ENCODE data around the gene FOXL1. TPM values are rescaled to one million over a fixed set of nuclear protein-coding genes. Genes with fewer than 3 reads are reported as not detected.

The FOXL1 gene
- total RNA-seq, 1 donor from 2014 or later = 0.75 TPM

GRCh38 chr16:86565644-86566511, 12.5 kb upstream of the FOXL1 start:
- intact Hi-C loops (cut with DNase I) = loop anchor here (2.0 kb wide), 1 partner anchor 713 kb away; no protein-coding TSS in a partner anchor
- ATAC-seq (ENCODE audit: poor library complexity) (no peak), DNase-seq (no peak)

GRCh38 chr16:86566601-86566965, 11.8 kb upstream of the FOXL1 start, which contains the start of gene FOXC2:
FOXC2 (plus strand) TSS chr16:86566829; CDS start chr16:86567336, 507 bp downstream.
- ATAC-seq (ENCODE audit: poor library complexity) (peak; percentile 67), DNase-seq (peak; percentile 93)
- intact Hi-C loops (cut with DNase I) = no loop called here

GRCh38 chr16:86566966-86567700, 11.2 kb upstream of the FOXL1 start:
- peak; percentile 49 for ATAC-seq (ENCODE audit: poor library complexity)
- DNase-seq = peak; percentile 57
- intact Hi-C loops (cut with DNase I) = no loop called here

GRCh38 chr16:86567701-86568581, 10.4 kb upstream of the FOXL1 start:
- peak; percentile 60 for DNase-seq
- intact Hi-C loops (cut with DNase I) = no loop called here
- peak; percentile 24 for ATAC-seq (ENCODE audit: poor library complexity)

- no peak for DNase-seq
- ATAC-seq (ENCODE audit: poor library complexity) = no peak
- intact Hi-C loops (cut with DNase I) = no loop called here
These were observed 9.4 kb upstream of the FOXL1 start for GRCh38 chr16:86568677-86569623.

- no peak for ATAC-seq (ENCODE audit: poor library complexity)
- intact Hi-C loops (cut with DNase I) = loop anchor here (10.0 kb wide), 2 partner anchors 195 to 265 kb away; no protein-coding TSS in a partner anchor
These were observed 8.5 kb upstream of the FOXL1 start for GRCh38 chr16:86569701-86570447.

GRCh38 chr16:86570558-86571529, 7.5 kb upstream of the FOXL1 start:
- ATAC-seq (ENCODE audit: poor library complexity) (no peak), DNase-seq (no peak)
- intact Hi-C loops (cut with DNase I) = loop anchor here (10.0 kb wide), 2 partner anchors 194 to 264 kb away; no protein-coding TSS in a partner anchor

More at GRCh38 chr16:86569701-86570447, 8.5 kb upstream of the FOXL1 start:
- DNase-seq = no peak

GRCh38 chr16:86571530-86571915, 6.8 kb upstream of the FOXL1 start:
- intact Hi-C loops (cut with DNase I) = loop anchor here (10.0 kb wide), 2 partner anchors 193 to 263 kb away; no protein-coding TSS in a partner anchor
- ATAC-seq (ENCODE audit: poor library complexity) = no peak
- DNase-seq = no peak

GRCh38 chr16:86572041-86572521, 6.3 kb upstream of the FOXL1 start:
- no peak for ATAC-seq (ENCODE audit: poor library complexity)
- intact Hi-C loops (cut with DNase I) = loop anchor here (10.0 kb wide), 2 partner anchors 193 to 263 kb away; no protein-coding TSS in a partner anchor
- no peak for DNase-seq

- ATAC-seq (ENCODE audit: poor library complexity) (no peak), DNase-seq (no peak)
- intact Hi-C loops (cut with DNase I) = loop anchor here (10.0 kb wide), 2 partner anchors 192 to 262 kb away; no protein-coding TSS in a partner anchor
These were observed 5.7 kb upstream of the FOXL1 start for GRCh38 chr16:86572606-86573005.

GRCh38 chr16:86573215-86573614, 5.1 kb upstream of the FOXL1 start:
- DNase-seq (no peak), ATAC-seq (ENCODE audit: poor library complexity) (no peak)
- intact Hi-C loops (cut with DNase I) = loop anchor here (10.0 kb wide), 2 partner anchors 192 to 262 kb away; no protein-coding TSS in a partner anchor

GRCh38 chr16:86573646-86574508, 4.5 kb upstream of the FOXL1 start:
- intact Hi-C loops (cut with DNase I) = loop anchor here (10.0 kb wide), 2 partner anchors 191 to 261 kb away; no protein-coding TSS in a partner anchor
- DNase-seq (no peak), ATAC-seq (ENCODE audit: poor library complexity) (no peak)

GRCh38 chr16:86574646-86575045, 3.7 kb upstream of the FOXL1 start:
- intact Hi-C loops (cut with DNase I) = loop anchor here (10.0 kb wide), 2 partner anchors 190 to 260 kb away; no protein-coding TSS in a partner anchor
- DNase-seq (no peak), ATAC-seq (ENCODE audit: poor library complexity) (no peak)

GRCh38 chr16:86575095-86575685, 3.2 kb upstream of the FOXL1 start:
- ATAC-seq (ENCODE audit: poor library complexity) (no peak), DNase-seq (no peak)
- intact Hi-C loops (cut with DNase I) = loop anchor here (10.0 kb wide), 2 partner anchors 190 to 260 kb away; no protein-coding TSS in a partner anchor
